ENCODE data around the gene PRRT1.
"Not testable (repeated sequence)": the region's sequence is repeated elsewhere in the genome, so short reads cannot be mapped to it uniquely, and the experiment has no call there.

Gene PRRT1

GRCh38 chr6:32190054-32190851 lies 38.5 kb upstream of the PRRT1 start, which contains the start of gene PBX2:
Gene PBX2, minus strand, starts transcription at chr6:32190202. Its CDS starts 287 bp downstream, at chr6:32189915.
- peak; percentile 90 for DNase-seq (ENCODE audit: low read depth)
- H3K4me3 ChIP-seq (ENCODE audit: low read length) = peak within 1 kb of the TSS; percentile 79
- TF ChIP-seq, protein P1, sequence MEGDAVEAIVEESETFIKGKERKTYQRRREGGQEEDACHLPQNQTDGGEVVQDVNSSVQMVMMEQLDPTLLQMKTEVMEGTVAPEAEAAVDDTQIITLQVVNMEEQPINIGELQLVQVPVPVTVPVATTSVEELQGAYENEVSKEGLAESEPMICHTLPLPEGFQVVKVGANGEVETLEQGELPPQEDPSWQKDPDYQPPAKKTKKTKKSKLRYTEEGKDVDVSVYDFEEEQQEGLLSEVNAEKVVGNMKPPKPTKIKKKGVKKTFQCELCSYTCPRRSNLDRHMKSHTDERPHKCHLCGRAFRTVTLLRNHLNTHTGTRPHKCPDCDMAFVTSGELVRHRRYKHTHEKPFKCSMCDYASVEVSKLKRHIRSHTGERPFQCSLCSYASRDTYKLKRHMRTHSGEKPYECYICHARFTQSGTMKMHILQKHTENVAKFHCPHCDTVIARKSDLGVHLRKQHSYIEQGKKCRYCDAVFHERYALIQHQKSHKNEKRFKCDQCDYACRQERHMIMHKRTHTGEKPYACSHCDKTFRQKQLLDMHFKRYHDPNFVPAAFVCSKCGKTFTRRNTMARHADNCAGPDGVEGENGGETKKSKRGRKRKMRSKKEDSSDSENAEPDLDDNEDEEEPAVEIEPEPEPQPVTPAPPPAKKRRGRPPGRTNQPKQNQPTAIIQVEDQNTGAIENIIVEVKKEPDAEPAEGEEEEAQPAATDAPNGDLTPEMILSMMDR (conservative IDR thresholded peaks at IDR 0.05; ENCODE audit: low read length) = no peak

GRCh38 chr6:32189742-32190053 lies 38.0 kb upstream of the PRRT1 start:
- H3K4me3 ChIP-seq (ENCODE audit: low read length) = peak overlapping the region; percentile 79
- no peak for DNase-seq (ENCODE audit: low read depth)

DNA sequence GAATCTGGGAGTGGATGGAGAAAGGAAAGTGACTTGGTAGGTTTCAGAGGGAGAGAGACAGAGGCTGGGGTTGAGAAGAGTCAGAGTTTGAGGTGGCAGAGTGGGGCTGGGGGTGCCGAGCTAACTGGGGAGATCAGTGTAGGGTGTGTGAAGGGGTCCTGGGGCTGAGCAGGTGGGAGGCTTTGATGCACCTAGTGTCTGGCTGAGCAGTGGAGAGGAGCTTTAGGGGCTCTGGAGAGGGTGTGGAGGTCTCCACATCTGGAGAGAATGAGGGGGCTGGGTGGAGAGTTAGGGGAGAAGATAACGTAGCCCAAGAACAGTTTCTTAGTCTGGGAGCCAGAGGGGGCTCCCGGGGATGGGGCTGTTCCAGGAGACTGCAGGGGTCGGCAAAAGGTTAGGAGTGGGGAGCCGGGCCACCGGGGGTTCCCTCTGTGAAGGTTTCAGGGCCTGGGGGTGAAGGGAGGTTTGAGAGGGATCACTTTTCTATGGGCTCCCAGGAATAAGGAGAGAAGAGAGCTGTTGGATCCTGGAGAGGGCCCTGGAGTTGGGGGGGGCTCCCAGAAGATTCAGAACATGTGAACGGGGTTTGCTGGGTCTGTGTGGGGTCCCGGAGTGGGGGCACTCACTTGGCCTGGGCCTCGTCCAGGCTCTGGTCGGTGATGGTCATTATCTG lies 37.5 kb upstream of the PRRT1 start:
- TF ChIP-seq, protein P1 (conservative IDR thresholded peaks at IDR 0.05; ENCODE audit: low read length) = no peak
- no peak for DNase-seq (ENCODE audit: low read depth)
- peak overlapping the region; percentile 79 for H3K4me3 ChIP-seq (ENCODE audit: low read length)

More at GRCh38 chr6:32189742-32190053, 38.0 kb upstream of the PRRT1 start:
- TF ChIP-seq, protein P1 (conservative IDR thresholded peaks at IDR 0.05; ENCODE audit: low read length) = no peak

- TF ChIP-seq, protein P1 (conservative IDR thresholded peaks at IDR 0.05; ENCODE audit: low read length) = no peak; the same call in 1 of the 2 replicates
- DNase-seq (ENCODE audit: low read depth) = peak; percentile 34
- H3K4me3 ChIP-seq (ENCODE audit: low read length) = peak overlapping the region; percentile 79
These were observed 36.8 kb upstream of the PRRT1 start for GRCh38 chr6:32188381-32189068.

DNA sequence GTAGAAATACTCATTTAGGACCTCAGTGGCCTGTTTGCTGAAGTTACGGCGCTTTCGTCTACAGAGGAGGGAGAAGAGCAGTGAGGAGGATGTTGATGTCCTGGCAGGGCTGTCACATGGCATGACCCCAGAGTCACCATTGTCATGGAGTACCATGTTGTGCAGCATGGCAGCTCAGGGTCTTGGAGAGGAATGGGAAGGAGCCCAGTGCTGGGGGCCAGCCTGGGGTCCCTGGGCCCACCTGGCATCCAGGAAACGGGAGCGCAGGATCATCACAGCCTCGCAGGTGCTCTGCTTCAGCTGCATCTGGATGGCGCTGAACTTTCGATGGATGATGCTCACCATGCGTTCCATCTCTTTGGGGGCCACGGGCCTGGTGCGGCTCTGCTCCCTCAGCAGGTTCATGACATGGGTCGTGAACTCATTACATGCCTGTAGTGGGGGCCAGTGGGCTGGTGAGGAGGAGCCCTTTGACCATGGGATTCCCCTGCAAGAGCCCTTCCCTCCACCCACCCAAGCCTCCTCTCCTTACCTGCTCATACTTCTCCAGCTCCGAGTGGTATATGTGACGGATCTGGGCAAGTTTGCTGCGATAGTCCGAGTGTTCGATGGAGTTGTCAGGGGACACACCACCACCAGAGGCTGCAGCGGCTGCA lies 36.1 kb upstream of the PRRT1 start:
- peak overlapping the region; percentile 79 for H3K4me3 ChIP-seq (ENCODE audit: low read length)
- DNase-seq (ENCODE audit: low read depth) = not testable (repeated sequence)

- no peak overlapping the region for H3K4me3 ChIP-seq (ENCODE audit: low read length)
- DNase-seq (ENCODE audit: low read depth) = no peak
- TF ChIP-seq, protein P1 (conservative IDR thresholded peaks at IDR 0.05; ENCODE audit: low read length) = no peak
These were observed 35.4 kb upstream of the PRRT1 start for GRCh38 chr6:32187009-32187709.

- not testable (repeated sequence) for H3K4me3 ChIP-seq (ENCODE audit: low read length); DNase-seq (ENCODE audit: low read depth)
These were observed 34.6 kb upstream of the PRRT1 start for GRCh38 chr6:32186151-32186840.

- DNase-seq (ENCODE audit: low read depth) = peak; percentile 88
- not testable (repeated sequence) for H3K4me3 ChIP-seq (ENCODE audit: low read length)
These were observed 34.0 kb upstream of the PRRT1 start for GRCh38 chr6:32185681-32186131.

Measured in AG10803 (cell line).